Suppressor macrophage treated with lipopolysaccharide for 4 hours (primary cell): Measurements from ENCODE around the gene IMP4.

Experiments used
- DNase-seq: peaks from one replicate; pipeline ENCODE4 v3.0.0-alpha.2; 2020

Gene IMP4

GRCh38 chr2:130336877-130337734 lies 5.6 kb upstream of the IMP4 start:
- peak; percentile 36 for DNase-seq

- peak; percentile 76 for DNase-seq
Measured at GRCh38 chr2:130337735-130338325, 4.9 kb upstream of the IMP4 start.

GRCh38 chr2:130338793-130339345 lies 3.8 kb upstream of the IMP4 start:
- no peak for DNase-seq

GRCh38 chr2:130339885-130340745 lies 2.6 kb upstream of the IMP4 start:
- DNase-seq = peak; percentile 8

GRCh38 chr2:130341562-130342019 lies 1.1 kb upstream of the IMP4 start:
- no peak for DNase-seq

GRCh38 chr2:130342020-130342532 lies 621 bp upstream of the IMP4 start:
- peak; percentile 93 for DNase-seq

GRCh38 chr2:130344578-130344977 lies 1.9 kb downstream of the IMP4 start:
- DNase-seq = no peak

GRCh38 chr2:130345091-130345490 lies 2.4 kb downstream of the IMP4 start:
- DNase-seq = no peak

GRCh38 chr2:130345611-130346010 lies 2.9 kb downstream of the IMP4 start:
- DNase-seq = no peak

- no peak for DNase-seq
Measured at GRCh38 chr2:130346041-130346740, 3.5 kb downstream of the IMP4 start.

GRCh38 chr2:130346741-130347066 lies 4.0 kb downstream of the IMP4 start:
- no peak for DNase-seq

GRCh38 chr2:130347220-130347925 lies 4.7 kb downstream of the IMP4 start:
- DNase-seq = no peak

GRCh38 chr2:130349174-130349573 lies 6.5 kb downstream of the IMP4 start:
- DNase-seq = no peak

- DNase-seq = no peak
Measured at GRCh38 chr2:130351711-130352110, 9.0 kb downstream of the IMP4 start.

- peak; percentile 88 for DNase-seq
Measured at GRCh38 chr2:130352237-130352636, 9.5 kb downstream of the IMP4 start.

- no peak for DNase-seq
Measured at GRCh38 chr2:130353291-130354138, 10.8 kb downstream of the IMP4 start.

- no peak for DNase-seq
Measured at GRCh38 chr2:130354139-130354428, 11.4 kb downstream of the IMP4 start.

GRCh38 chr2:130355172-130355577 lies 12.5 kb downstream of the IMP4 start:
- peak; percentile 71 for DNase-seq

GRCh38 chr2:130355578-130356431 lies 13.1 kb downstream of the IMP4 start, which contains the start of gene PTPN18:
Gene PTPN18 (plus strand): TSS chr2:130356056. CDS start chr2:130356108, 52 bp downstream.
- DNase-seq = peak; percentile 97

- DNase-seq = no peak
Measured at GRCh38 chr2:130357864-130358263, 15.2 kb downstream of the IMP4 start.
